Measurements from ENCODE around the gene CMTM8.
A peak's percentile ranks its signal among the peaks of the same experiment; 100 is the strongest.

The CMTM8 gene

DNA sequence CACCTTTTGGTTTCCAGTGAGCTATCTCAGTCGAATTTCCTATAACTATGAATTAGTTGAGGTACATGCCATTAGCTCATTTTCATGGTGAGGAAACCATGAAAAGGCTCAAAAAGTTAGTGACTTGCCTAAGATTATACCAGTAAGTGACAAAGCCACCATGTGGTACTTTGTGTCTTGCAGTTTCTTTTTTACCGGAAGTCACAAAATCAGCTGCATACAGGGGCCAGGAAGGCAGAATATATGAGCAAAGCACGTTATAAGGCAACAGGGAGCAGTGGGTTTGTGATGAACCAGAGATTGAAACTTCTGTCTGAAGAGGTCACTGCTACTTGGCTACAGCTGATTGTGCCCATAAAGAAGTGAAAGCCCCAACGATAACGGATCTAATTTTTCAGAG lies 50.3 kb downstream of the CMTM8 start:
- TF ChIP-seq, protein P1, sequence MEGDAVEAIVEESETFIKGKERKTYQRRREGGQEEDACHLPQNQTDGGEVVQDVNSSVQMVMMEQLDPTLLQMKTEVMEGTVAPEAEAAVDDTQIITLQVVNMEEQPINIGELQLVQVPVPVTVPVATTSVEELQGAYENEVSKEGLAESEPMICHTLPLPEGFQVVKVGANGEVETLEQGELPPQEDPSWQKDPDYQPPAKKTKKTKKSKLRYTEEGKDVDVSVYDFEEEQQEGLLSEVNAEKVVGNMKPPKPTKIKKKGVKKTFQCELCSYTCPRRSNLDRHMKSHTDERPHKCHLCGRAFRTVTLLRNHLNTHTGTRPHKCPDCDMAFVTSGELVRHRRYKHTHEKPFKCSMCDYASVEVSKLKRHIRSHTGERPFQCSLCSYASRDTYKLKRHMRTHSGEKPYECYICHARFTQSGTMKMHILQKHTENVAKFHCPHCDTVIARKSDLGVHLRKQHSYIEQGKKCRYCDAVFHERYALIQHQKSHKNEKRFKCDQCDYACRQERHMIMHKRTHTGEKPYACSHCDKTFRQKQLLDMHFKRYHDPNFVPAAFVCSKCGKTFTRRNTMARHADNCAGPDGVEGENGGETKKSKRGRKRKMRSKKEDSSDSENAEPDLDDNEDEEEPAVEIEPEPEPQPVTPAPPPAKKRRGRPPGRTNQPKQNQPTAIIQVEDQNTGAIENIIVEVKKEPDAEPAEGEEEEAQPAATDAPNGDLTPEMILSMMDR (IDR thresholded peaks at IDR 0.05; ENCODE audit: control insufficient read depth, insufficient read depth, low read depth, low read length, missing control alignments): no peak
- no peak overlapping the region for H3K4me3 ChIP-seq (ENCODE audit: control insufficient read depth, low read depth, low read length)
- no peak for DNase-seq (ENCODE audit: low read depth)

GRCh38 chr3:32290619-32291018 lies 52.1 kb downstream of the CMTM8 start:
- DNase-seq (ENCODE audit: low read depth): no peak
- H3K4me3 ChIP-seq (ENCODE audit: control insufficient read depth, low read depth, low read length): no peak overlapping the region
- TF ChIP-seq, protein P1 (IDR thresholded peaks at IDR 0.05; ENCODE audit: control insufficient read depth, insufficient read depth, low read depth, low read length, missing control alignments): no peak

- TF ChIP-seq, protein P1 (IDR thresholded peaks at IDR 0.05; ENCODE audit: control insufficient read depth, insufficient read depth, low read depth, low read length, missing control alignments): no peak
- H3K4me3 ChIP-seq (ENCODE audit: control insufficient read depth, low read depth, low read length): no peak overlapping the region
- no peak for DNase-seq (ENCODE audit: low read depth)
These were observed 53.8 kb downstream of the CMTM8 start for GRCh38 chr3:32292085-32292796.

- H3K4me3 ChIP-seq (ENCODE audit: control insufficient read depth, low read depth, low read length): no peak overlapping the region
- DNase-seq (ENCODE audit: low read depth): no peak
- TF ChIP-seq, protein P1 (IDR thresholded peaks at IDR 0.05; ENCODE audit: control insufficient read depth, insufficient read depth, low read depth, low read length, missing control alignments): no peak
These were observed 55.4 kb downstream of the CMTM8 start for GRCh38 chr3:32293903-32294302.

GRCh38 chr3:32296251-32297204 lies 58.0 kb downstream of the CMTM8 start:
- DNase-seq (ENCODE audit: low read depth): peak; percentile 18
- no peak overlapping the region for H3K4me3 ChIP-seq (ENCODE audit: control insufficient read depth, low read depth, low read length)
- TF ChIP-seq, protein P1 (IDR thresholded peaks at IDR 0.05; ENCODE audit: control insufficient read depth, insufficient read depth, low read depth, low read length, missing control alignments): peak; percentile 86

GRCh38 chr3:32297366-32297765 lies 58.9 kb downstream of the CMTM8 start:
- no peak for DNase-seq (ENCODE audit: low read depth)
- H3K4me3 ChIP-seq (ENCODE audit: control insufficient read depth, low read depth, low read length): no peak overlapping the region
- TF ChIP-seq, protein P1 (IDR thresholded peaks at IDR 0.05; ENCODE audit: control insufficient read depth, insufficient read depth, low read depth, low read length, missing control alignments): no peak

Data from AG09309 (cell line).